Hepatocyte (in vitro differentiated cells): ENCODE data around the gene TWIST2. TPM values are rescaled to one million over a fixed set of nuclear protein-coding genes. Genes with fewer than 3 reads are reported as not detected.

Experiments
- DNase-seq: peaks from one replicate; pipeline ENCODE4 v3.0.0-alpha.2; 2016; ENCODE audit warnings: low spot score
- H2AFZ ChIP-seq: fragments of 200-600 bp; sonication (generic); 2 replicates; pipeline ENCODE4 v1.6.0; 2016; ENCODE audit warnings: antibody characterized with exemption, mild to moderate bottlenecking
- H3K27ac ChIP-seq: fragments of 200-600 bp; sonication (generic); 2 replicates; pipeline ENCODE4 v1.5.1; 2016; ENCODE audit warnings: mild to moderate bottlenecking
- H3K27me3 ChIP-seq: fragments of 200-600 bp; sonication (generic); 2 replicates; pipeline ENCODE4 v1.6.1; 2016
- H3K36me3 ChIP-seq: fragments of 200-600 bp; sonication (generic); replicated peaks from 2 replicates; pipeline ENCODE4 v1.5.1; 2016; ENCODE audit warnings: low read depth; ENCODE audit not compliant: insufficient read depth
- H3K4me1 ChIP-seq: fragments of 200-600 bp; sonication (generic); 2 replicates; pipeline ENCODE4 v1.5.1; 2016; ENCODE audit warnings: mild to moderate bottlenecking, moderate library complexity; ENCODE audit not compliant: insufficient read depth
- H3K4me2 ChIP-seq: fragments of 200-600 bp; sonication (generic); 2 replicates; pipeline ENCODE4 v1.6.0; 2016
- H3K4me3 ChIP-seq: fragments of 200-600 bp; sonication (generic); 2 replicates; pipeline ENCODE4 v1.5.1; 2016; ENCODE audit warnings: mild to moderate bottlenecking
- H3K79me2 ChIP-seq: fragments of 200-600 bp; sonication (generic); 2 replicates; pipeline ENCODE4 v1.6.0; 2017; ENCODE audit warnings: mild to moderate bottlenecking
- H3K9me2 ChIP-seq: fragments of 200-600 bp; sonication (generic); replicated peaks from 2 replicates; pipeline ENCODE4 v1.6.0; 2017; ENCODE audit warnings: mild to moderate bottlenecking; ENCODE audit not compliant: insufficient read depth
- H3K9me3 ChIP-seq: fragments of 200-600 bp; sonication (generic); 2 replicates; pipeline ENCODE4 v1.5.1; 2016; ENCODE audit warnings: low read depth, mild to moderate bottlenecking
- H4K20me1 ChIP-seq: fragments of 200-600 bp; sonication (generic); 2 replicates; pipeline ENCODE4 v1.6.0; 2016; ENCODE audit warnings: mild to moderate bottlenecking; ENCODE audit not compliant: insufficient read depth, poor library complexity, severe bottlenecking
- EZH2 ChIP-seq: fragments of 200-600 bp; sonication (generic); IDR thresholded peaks from 2 replicates; pipeline ENCODE4 v1.6.1; 2016; ENCODE audit warnings: antibody characterized with exemption, mild to moderate bottlenecking, borderline replicate concordance
- EZH2phosphoT487 ChIP-seq: fragments of 200-600 bp; sonication (generic); IDR thresholded peaks from one replicate; pipeline ENCODE4 v1.6.1; 2018; ENCODE audit warnings: antibody characterized with exemption, mild to moderate bottlenecking, low read depth, moderate library complexity; ENCODE audit not compliant: unreplicated experiment, severe bottlenecking
- WGBS: methylation state at CpG from one replicate; pipeline ENCODE4 v1.1.6; 2016; ENCODE audit warnings: low lambda C conversion rate; ENCODE audit errors: missing lambda C conversion rate; 5-methylcytosine and 5-hydroxymethylcytosine counted together
- polyA plus RNA-seq: library from polyadenylated mRNA; unstranded; fragments of >200 nt; fragmentation: Nextera tagmentation; extraction: Ambion mirVana; gene quantifications from 2 replicates; pipeline ENCODE4 v1.2.1, GENCODE V29; 2016
- total RNA-seq: library from RNA; depleted of rRNA; stranded (reverse); fragments of >200 nt; gene quantifications from 2 replicates; pipeline ENCODE4 v1.2.3, GENCODE V29; 2014
- TF ChIP-seq, protein P1 (sequence below): fragments of 200-600 bp; sonication (generic); IDR thresholded peaks from 2 replicates; pipeline ENCODE4 v1.5.1; 2016; ENCODE audit warnings: antibody characterized with exemption, mild to moderate bottlenecking; ENCODE audit not compliant: poor library complexity

Gene TWIST2
- total and polyA plus RNA-seq, 2 experiments from 2014 or later, result 13.5 to 19.7 TPM

DNA sequence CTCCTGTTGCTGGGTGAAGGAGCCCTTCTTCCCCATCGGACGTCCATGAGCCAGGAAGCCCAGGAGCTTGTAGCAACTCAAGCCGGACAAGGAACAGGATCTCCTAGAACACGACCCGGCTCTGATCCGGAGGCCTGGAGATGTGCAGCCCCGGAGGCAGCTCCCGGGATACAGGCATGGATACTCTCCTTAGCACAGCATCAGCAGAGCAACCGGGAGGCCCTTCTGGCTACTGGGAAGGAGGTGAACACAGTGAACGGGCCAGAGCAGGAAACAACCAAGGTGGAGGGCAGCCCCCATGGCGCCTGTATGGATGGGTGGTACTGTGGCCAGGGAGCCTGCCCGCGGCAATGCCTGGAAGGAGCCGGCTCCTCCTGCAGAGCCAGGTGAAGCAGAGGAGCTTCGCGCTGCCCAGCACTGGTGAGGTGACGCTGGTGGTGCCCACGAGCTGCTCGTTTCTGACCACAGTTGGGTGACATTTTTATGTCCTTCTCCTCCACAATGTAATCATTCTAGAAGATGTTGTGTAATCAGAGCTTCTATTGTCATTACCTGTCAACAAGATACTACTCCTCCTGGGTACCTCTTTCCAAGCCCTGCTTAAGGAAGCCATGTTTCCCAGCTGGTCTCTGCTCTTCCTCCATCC, 94.3 kb downstream of the TWIST2 start:
- Histone ChIP-seq H3K4me2 (no peak overlapping the region), H3K9me2 (no peaks in the 10 kb centered on the region), H2AFZ (no peak overlapping the region), H3K4me1 (peaks cover 5% of the 10 kb centered on the region), H3K36me3 (no peaks in the 10 kb centered on the region), H3K27me3 (no peaks in the 10 kb centered on the region), H3K4me3 (no peak overlapping the region), H3K79me2 (no peaks in the 10 kb centered on the region), H4K20me1 (no peaks in the 10 kb centered on the region), H3K9me3 (no peaks in the 10 kb centered on the region), H3K27ac (no peak overlapping the region)
- 94% methylated on average over 19 of the region's 19 CpGs for WGBS
- peak; percentile 2 for DNase-seq
- TF ChIP-seq, protein P1, sequence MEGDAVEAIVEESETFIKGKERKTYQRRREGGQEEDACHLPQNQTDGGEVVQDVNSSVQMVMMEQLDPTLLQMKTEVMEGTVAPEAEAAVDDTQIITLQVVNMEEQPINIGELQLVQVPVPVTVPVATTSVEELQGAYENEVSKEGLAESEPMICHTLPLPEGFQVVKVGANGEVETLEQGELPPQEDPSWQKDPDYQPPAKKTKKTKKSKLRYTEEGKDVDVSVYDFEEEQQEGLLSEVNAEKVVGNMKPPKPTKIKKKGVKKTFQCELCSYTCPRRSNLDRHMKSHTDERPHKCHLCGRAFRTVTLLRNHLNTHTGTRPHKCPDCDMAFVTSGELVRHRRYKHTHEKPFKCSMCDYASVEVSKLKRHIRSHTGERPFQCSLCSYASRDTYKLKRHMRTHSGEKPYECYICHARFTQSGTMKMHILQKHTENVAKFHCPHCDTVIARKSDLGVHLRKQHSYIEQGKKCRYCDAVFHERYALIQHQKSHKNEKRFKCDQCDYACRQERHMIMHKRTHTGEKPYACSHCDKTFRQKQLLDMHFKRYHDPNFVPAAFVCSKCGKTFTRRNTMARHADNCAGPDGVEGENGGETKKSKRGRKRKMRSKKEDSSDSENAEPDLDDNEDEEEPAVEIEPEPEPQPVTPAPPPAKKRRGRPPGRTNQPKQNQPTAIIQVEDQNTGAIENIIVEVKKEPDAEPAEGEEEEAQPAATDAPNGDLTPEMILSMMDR, result no peak
- no peak for TF ChIP-seq EZH2
- TF ChIP-seq EZH2phosphoT487, result no peak

- Histone ChIP-seq H2AFZ (no peak overlapping the region), H3K9me3 (no peaks in the 10 kb centered on the region), H3K4me1 (peaks cover 5% of the 10 kb centered on the region), H3K36me3 (no peaks in the 10 kb centered on the region), H3K4me2 (no peak overlapping the region), H3K27me3 (no peaks in the 10 kb centered on the region), H3K9me2 (no peaks in the 10 kb centered on the region), H4K20me1 (no peaks in the 10 kb centered on the region), H3K4me3 (no peak overlapping the region), H3K79me2 (no peaks in the 10 kb centered on the region), H3K27ac (no peak overlapping the region)
- TF ChIP-seq, protein P1, result no peak
- TF ChIP-seq EZH2phosphoT487 (no peak), EZH2 (no peak)
- 77% methylated on average over 13 of the region's 13 CpGs for WGBS
- no peak for DNase-seq
Measured at GRCh38 chr2:238942726-238943300, 94.9 kb downstream of the TWIST2 start.

DNA sequence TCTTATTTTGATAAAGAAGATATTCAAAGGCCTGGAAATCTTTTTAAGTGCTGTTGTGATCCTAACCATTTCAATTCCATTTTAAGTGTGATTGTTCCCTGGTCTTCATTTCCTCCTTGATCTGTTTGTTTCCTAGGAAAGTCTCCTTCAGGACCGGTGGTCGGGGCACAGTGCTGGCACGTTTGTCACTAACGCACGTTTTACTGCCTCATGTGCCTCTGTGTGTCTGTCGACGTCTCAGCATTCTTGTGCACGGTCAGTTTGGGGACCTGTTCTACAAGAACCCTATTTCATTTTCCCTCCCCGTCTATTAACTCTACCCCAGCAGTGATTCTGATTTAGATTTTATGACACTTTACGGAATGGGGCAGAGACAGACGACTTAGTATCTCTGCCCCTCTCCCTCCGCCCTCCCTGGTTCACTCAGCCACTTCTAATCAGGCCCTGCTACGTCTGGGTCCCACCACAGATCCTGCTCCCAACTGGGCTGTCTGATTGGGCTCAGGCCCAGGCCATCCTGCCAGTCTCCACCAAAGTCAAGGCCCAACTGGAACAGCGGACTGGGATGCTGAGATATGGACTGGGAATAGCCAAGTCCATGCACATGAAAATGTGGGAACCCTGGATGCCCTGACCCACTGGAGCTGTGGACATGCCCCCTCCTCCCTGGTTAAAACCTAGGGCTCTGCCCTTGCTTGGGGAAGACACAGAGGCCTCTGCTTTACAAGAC, 95.6 kb downstream of the TWIST2 start:
- H4K20me1 ChIP-seq, result no peaks in the 10 kb centered on the region
- TF ChIP-seq EZH2phosphoT487 (no peak), EZH2 (no peak)
- TF ChIP-seq, protein P1, result no peak
- H3K4me3 ChIP-seq, result no peak overlapping the region
- 76% methylated on average over 13 of the region's 14 CpGs for WGBS
- no peak for DNase-seq
- H3K9me3 ChIP-seq, result no peaks in the 10 kb centered on the region
- H3K9me2 ChIP-seq, result no peaks in the 10 kb centered on the region
- H3K4me2 ChIP-seq, result no peak overlapping the region
- no peaks in the 10 kb centered on the region for H3K79me2 ChIP-seq
- no peak overlapping the region for H3K27ac ChIP-seq
- no peaks in the 10 kb centered on the region for H3K27me3 ChIP-seq
- peaks cover 5% of the 10 kb centered on the region for H3K4me1 ChIP-seq
- no peaks in the 10 kb centered on the region for H3K36me3 ChIP-seq
- H2AFZ ChIP-seq, result no peak overlapping the region
